HG02840 (cell line): ENCODE measurements around the gene ADAMTS15.
"Not testable (repeated sequence)": the region's sequence is repeated elsewhere in the genome, so short reads cannot be mapped to it uniquely, and the experiment has no call there.

Source experiments
- ATAC-seq: cut with Tn5 transposase; IDR thresholded peaks from one replicate; pipeline ENCODE4 v1.9.1; 2021; ENCODE audit warnings: mild to moderate bottlenecking, moderate library complexity, moderate number of reproducible peaks; ENCODE audit not compliant: unreplicated experiment, low FRiP score

ADAMTS15 gene

DNA sequence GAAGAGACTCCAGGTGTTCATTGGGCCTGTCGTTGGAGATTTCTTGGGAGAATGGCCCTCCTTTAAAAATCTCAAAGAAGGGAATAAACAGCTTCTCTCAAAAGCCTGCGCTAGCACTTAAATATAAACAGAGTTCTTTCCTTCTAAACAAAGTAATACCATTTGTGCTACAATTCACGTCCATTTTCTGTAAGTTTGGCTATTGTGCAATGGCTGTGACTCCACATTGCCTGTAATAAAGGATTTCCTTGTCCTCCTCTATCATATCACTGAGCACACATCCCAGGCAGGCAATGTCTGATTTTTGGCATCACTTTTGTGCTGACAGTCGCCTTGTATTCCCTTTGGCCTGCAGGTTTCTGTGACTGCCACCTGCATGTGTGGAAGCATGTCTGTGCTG is 15.1 kb upstream of the ADAMTS15 start:
- ATAC-seq, result no peak

DNA sequence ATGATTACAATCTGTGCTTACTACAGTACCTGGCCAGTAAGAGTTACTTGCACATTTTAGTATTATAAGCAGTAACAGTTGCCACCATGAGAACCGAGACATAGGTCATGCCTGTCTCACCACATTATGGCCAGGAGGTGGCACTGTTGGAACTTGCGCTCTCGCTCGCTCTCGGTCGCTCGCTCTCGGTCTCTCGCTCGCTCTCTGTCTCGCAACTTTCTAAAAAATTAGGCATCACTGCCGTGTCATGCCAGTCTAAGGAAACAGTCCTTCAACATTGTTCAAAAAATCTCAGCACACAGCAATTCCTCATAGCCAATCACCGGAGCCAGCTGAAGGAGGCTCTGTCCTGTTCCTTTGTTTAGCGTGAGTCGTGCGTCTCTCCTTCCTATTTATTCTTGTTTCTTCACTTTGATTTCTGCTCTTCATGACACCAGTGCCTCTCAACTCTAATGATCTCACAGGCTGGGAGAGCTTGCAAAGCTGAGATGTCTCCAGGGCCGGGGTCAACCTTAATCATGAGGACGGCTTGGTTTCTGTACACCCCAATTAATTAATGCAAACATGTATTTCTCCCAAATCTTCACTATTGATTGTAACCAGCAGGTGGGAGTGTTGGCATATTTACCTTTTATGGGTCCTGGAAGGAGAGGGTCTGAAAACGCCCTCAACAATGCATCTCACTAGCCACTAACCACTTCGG is 13.8 kb upstream of the ADAMTS15 start:
- ATAC-seq, result peak; percentile 86

DNA sequence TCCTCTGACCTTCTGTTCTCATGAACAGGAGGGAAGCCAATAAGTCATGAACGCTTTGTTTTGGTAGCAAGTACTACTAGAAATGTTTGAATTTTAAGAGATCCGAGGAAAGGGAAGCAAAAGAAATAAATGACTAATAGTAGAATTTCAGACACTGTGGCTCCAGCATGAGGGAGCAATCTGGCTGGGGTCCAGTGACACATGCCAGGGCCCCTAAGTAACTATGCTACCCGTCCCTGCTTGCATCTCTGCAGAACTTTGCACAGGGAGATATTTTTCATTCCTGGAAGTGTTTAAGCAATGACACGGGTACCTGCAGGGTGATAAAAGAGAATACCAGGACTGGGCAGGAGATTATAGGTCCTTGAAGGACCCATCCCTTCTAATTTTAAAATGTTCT is 12.8 kb upstream of the ADAMTS15 start:
- ATAC-seq, result no peak

DNA sequence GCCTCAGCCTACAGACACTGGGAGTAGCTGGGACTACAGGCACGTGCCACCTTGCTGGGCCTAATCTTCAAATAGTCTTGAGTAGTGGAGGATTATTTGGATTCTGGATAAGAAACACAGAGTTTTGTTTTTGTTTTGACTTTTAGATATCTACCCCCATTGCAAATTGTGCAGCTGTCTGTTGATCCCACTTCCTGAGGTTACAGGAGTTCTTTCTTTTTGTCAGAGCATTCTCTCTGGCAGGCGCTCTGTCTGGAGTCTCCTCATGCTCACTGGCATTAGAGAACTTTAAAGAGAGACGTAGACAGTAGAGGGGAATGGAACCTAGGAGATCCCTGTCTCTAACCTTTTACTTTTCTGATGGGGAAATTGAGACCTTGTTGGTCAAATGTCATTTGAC is 12.3 kb upstream of the ADAMTS15 start:
- no peak for ATAC-seq

DNA sequence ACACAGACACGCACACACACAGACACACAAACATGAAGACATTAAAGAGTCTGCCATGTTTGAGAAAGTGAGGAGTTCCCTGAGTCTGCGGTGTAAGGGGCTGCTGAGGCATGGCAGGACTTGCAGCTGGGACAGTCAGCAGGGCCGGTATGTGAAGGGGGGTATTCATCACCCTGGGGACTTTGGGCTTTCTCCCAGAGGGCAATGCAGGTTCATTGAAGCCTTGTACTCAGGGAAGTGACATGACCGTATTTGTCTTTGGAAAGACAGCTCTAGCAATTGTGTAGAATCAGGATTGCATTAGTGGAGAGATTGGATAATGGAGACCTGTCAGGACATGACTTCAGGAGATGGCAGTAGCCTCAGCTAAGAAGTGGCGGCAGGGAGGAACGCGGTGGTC is 10.6 kb upstream of the ADAMTS15 start:
- no peak for ATAC-seq

DNA sequence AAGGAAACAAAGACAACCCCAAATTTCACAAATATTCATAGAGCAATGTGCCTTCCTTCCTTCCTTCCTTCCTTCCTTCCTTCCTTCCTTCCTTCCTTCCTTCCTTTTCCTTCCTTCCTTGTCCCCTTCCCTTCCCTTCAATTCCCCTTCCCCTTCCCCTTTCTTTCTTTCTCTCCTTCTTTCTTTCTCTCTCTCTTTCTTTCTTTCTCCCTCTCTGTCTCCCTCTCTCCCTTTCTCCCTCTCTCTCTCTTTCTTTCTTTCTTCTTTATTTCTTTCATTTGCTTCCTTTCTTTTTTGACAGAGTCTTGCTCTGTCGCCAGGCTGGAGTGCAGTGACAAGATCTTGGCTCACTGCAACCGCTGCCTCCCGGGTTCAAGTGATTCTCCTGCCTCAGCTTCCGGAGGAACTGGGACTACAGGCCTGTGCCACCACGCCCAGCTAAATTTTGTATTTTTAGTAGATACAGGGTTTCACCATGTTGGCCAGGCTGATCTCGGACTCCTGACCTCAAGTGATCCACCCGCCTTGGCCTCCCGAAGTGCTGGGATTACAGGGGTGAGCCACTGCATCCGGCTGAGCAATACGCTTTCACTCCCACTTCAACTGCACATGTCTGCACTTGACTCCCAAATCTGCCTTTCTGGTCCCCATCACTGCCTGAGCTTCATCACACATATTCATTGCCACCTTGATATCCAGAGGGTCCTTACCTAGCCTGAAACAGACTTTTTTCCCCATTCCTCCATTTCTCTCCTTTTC is 9.9 kb upstream of the ADAMTS15 start:
- not testable (repeated sequence) for ATAC-seq

DNA sequence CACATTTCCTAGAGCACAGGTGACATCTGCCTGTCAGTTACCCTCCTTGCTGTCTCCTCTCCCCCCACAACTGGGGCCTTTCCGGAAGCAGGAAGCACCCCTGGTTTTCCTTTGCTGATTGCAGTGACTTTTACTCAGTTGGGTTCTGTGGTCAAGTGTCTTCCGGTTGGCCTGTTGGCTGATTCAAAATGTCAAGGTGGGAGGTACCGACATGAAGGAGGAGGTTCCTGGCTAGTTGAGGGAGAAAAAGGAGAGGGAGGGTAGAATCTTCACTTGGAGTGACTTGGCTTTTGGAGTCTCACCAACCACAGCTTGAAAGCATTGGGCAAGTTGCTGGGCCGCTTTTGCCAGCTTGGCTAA is 9.3 kb upstream of the ADAMTS15 start:
- no peak for ATAC-seq

DNA sequence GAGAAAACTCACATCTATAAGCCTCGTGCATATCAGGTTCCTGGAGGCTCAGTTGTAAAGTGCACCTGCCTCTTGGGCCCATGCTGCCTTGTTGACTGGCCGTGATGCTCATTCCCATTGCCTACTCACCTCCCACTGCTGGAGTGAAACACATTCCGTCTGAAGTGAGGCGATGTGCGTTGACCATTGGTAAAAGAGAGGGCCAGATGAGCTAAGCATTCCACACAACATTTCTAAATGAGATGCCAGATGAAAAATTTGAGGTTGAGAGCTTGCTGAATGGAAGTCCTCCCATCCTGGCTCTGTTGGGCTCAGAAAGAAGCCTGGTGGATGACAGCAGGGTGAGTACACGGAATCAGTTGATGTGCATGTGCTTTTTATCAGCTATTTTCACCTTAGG is 8.6 kb upstream of the ADAMTS15 start:
- ATAC-seq, result no peak

DNA sequence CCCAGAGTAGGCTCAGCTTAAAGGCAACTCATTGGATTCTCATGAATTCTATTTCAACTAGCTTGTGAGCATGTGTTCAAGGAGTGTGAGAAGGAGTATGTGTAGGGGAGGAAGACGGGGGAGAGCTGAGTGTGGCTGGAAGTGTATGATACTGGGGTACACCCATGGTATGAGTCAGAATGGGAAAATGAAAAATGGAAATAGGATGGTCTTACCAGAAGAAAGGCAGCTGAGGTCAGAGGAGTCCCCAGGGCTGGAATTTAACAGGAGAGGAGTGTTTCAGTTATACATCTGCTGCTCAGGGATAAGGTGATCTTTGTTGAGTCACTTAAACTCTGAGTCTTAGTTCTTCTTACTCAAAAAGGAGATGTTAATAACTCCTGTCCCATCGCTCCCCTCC is 6.7 kb upstream of the ADAMTS15 start:
- no peak for ATAC-seq

DNA sequence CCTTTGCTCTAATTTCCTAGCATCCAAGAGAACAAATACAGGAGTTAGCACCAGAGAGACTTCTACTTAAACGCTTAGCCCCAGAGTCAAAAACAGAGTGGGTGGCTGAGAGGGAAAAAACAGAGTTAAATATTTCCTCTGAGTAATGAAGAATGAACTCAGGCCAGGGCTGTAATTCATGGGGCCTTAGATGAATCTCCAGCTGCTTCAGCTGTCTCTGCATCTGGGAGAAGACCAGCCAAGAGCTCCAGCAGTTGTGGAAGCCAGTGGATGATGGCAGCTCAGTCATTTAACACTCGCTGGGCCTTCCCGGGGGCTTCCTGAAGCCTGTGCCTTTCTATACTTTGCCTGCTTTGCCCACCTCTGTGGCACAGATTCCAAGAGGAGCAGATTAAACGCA is 5.7 kb upstream of the ADAMTS15 start:
- ATAC-seq, result no peak

DNA sequence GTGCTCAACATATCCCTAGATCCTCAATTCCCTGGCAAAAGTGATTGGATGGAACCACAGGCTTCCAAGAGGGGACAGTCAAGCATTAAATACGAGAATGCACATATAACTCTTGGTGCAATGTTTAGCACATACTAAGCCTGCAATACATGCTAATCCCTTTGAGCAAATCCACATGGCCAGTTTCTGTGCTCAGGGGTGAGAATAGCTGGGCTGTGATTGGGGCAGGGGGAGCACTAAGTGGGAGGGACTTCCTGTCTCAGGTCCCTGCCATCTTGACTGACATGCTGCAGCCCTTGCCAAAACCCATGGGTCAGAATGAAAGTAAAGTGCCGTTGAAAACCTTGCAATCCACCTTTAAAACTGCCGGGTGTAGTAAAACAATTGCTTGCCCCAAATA is 2.7 kb upstream of the ADAMTS15 start:
- ATAC-seq, result no peak

DNA sequence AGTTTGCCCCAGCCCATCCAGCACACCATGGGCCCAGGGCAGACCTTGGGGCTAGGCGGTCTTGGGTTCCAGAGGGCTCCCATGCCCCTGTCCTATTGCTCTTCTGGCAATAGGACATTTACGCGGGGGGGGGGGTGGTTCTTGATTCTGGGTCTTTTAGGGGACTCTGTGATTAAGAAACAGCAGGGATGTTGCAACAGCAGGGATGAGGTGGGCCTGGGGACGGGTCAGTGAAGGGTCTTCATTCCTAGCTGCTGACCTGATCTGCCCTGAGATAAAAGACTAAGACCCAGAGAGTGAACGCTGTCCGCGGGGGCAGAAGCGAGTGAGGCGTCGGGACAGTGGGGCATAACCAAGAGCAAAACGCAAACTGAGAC is 418 bp upstream of the ADAMTS15 start:
- no peak for ATAC-seq

DNA sequence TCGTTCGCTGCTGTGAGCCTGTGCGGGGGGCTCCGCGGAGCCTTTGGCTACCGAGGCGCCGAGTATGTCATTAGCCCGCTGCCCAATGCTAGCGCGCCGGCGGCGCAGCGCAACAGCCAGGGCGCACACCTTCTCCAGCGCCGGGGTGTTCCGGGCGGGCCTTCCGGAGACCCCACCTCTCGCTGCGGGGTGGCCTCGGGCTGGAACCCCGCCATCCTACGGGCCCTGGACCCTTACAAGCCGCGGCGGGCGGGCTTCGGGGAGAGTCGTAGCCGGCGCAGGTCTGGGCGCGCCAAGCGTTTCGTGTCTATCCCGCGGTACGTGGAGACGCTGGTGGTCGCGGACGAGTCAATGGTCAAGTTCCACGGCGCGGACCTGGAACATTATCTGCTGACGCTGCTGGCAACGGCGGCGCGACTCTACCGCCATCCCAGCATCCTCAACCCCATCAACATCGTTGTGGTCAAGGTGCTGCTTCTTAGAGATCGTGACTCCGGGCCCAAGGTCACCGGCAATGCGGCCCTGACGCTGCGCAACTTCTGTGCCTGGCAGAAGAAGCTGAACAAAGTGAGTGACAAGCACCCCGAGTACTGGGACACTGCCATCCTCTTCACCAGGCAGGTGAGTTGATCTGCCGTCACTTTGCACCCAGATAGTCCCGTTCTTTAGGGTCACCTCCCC is 1.0 kb downstream of the ADAMTS15 start:
- no peak for ATAC-seq

DNA sequence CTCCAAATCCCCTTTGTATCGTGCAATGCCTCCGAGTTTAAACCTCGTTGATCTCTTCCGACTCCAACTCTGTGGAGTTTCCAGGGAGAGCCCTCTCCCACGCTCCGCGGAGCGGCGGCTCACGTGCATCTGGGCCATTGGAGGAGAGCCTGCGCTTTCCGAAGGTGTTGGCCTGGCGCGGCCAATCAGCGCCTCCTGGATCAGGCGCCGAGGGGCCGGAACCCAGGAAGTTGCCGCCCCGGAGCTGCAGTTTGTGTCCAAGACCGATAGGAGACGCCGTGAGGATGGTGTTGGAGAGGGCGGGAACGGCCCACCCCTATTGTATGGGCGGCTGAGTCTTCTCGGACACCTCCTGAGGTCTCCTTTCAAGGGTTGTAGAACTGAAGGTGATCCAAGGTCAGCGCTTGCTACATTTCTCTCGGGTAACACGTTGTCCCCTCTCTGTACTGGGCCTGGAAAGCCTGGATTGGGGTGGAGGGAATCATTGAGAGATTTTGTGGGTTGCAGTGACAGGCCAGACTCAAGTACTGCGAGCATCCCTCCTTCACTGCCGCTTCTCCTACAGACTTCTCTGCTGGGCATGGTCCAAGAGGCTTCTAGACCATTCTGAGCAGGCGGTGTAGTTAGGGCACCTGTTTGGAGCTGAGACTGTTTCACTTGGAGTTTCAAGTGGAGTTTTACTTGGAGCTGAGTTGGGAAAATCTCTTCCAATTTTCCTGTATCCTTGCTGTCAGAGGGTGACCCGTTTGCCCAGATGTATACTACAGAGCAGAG is 1.7 kb downstream of the ADAMTS15 start:
- ATAC-seq, result no peak

DNA sequence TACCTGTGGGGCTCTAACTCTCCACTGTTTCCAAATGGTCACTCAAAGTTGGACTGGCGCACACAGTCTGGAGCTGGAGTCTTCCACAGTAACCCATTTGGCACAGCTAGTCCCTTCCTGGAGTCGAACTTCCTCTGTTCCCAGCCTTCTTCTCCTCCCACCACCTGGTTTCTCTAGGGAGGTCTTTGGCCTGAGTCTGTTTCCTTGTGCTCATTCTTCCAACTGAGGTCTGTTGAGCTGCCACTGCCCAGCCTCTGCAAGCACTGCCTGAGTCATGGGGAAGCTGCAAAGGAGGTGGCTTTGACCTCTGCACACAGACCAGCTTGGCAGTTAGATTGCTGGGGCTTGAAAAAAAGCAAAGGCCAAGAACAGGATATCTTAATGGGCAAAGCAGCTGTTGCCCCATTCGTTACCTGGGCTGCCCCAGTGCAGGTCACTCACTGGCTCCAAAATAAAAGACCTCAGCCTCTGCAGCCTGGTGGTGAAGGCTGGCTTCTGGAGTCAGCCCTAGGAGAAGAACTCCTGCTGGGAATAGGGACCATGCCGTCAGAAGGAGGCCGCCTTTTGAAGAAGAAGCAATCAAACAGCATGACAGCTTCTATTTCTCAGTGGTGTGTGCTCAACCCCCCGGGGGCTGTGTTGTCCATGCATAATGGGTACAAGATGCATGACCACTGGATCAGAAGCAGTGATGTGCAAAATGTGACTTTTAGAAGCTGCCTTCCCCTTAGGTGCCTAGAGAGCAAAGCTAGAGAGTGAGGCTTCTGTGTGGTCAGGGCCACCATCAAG is 3.0 kb downstream of the ADAMTS15 start:
- ATAC-seq, result no peak

DNA sequence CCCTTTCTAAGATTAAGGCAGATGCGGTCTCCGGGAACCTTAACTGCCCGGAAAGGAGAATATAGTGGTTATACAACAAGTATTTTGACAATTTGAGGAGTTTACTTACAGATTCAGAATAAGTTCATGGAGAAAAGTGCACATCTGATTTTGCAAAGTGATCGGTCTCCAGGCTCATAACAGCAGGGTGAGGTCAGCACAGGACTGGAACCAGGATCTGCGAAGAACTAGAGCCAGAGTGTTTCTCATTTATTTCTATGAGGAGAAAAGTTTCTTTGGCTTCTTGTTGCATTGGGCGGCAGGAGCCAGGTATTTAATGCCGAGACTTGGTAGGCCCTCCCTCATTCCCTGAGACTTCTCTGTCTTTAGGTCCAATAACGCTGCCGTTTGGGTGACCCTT is 3.7 kb downstream of the ADAMTS15 start:
- ATAC-seq, result no peak

DNA sequence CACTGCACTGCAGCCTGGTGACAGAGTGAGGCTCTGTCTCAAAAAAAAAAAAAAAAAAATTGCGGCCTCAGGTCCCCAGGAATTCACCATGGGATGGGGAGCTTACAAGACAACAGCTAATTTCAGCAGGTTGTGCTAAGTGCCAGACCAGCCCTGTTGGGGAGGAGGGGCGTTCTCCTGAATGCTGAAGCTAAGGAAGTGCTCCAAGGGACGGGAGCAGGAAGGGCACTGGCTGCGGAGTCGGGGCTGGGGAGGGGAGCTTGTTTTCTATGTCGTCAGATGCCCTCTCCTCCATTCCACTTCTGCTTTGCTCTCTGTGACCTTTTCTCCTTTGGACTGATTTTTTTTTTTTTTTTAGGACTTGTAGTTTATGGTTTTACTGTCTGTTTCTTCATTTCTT is 4.5 kb downstream of the ADAMTS15 start:
- ATAC-seq, result no peak

DNA sequence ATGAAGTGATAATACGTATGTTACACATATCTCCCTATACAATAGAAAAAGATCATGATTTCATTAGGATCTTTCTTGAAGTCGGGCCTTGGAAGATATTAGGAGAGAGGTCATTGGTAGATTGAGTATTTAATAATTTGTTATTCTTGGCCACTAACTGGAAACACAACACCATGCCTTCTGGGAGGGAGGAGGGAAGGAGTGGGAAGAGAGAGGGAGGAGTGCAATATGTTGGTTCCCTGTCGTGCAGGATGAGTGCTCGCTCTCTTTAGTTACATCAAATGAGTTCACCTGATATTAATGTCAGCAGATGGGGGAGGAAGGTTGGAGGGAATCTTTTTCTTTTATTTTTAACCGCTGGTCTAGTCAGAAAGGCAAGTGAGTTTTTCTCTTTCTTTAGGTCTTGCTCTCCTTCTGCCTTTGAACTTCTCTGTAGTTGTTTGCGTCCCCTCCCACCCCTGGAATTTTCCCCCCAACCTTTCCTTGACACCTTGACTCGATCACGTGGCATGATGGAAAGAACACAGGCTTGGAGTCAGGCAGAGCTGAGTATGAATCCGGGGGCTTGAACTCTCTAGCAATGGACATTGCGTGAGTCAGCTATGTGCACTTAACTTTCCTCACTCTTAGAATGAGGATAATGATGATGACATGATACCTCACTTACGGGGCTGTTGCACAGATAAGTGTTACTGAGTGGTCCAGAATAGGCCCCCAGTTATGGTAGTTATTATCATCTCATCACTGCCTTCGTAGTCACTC is 6.2 kb downstream of the ADAMTS15 start:
- no peak for ATAC-seq

DNA sequence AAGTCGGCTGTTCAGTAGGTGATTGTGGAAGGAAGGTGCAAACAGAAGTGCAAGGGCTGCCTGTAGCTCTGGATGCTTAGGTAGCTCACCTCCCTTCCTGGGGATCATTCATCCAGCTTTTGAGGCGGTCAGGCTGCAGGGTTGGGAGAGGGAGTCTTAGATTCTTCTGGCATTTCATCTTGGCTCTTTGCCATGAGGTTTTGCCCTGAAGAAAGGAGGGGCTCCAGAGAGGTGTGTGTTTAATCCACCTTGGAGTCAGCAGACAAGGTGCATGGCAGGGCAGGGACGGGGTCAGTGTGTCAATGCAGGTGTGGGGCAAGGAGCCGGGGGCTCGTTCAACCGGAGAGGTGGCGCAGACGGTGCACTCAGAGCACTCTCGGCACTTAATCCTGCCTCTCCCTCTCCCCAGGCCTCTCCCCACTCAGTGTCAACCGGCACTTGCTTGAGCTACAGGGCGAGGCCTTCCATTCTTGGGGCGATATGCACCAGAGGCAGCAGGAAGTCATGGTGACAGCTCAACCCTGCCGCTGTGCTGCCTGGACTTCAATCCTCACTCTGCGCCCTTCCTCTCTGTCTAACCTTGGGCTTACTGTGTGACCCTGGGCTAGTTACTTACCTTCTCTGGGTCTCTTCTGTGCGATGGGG is 7.2 kb downstream of the ADAMTS15 start:
- ATAC-seq, result no peak
